GM12873 (cell line): ENCODE data around the gene CPVL.

Source experiments
- TF ChIP-seq, protein P1 (sequence below): IDR thresholded peaks from 2 replicates; pipeline ENCODE4 v1.5.1; 2012; ENCODE audit warnings: low read depth, mild to moderate bottlenecking, moderate library complexity, low read length, control low read depth; ENCODE audit not compliant: insufficient read depth; ENCODE audit errors: missing control alignments

Gene CPVL

DNA sequence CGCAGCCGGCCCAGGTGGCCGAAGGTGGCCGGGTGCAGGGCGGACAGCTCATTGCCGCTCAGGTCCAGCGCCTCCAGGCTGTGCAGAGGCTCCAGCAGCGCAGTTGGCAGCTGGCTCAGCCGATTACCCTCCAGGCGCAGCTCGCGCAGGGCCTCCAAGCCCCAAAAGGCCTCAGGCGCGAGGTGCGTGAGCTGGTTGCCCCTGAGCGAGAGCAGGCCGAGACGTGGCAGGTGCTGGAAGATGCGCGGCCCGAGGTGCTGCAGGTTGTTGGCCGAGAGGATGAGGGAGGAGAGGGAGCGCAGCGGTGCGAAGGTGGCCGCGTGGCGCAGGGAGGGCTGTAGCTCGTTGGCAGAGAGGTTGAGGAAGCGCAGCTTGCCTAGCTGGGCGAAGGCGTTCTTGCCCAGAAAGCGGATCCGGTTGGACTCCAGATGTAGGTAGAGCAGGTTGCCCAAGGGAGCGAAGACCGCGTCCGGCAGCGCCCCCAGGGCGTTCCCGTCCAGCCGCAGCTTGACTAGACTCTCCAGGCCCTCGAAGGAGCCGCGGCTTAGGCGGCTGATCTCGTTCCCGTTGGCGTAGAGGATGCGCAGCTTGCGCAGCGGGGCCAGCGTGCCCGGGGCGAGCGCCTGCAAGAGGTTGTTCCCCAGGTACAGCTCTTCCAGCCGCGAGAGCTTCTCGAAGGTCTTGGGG, 189.1 kb downstream of the CPVL start:
- TF ChIP-seq, protein P1, sequence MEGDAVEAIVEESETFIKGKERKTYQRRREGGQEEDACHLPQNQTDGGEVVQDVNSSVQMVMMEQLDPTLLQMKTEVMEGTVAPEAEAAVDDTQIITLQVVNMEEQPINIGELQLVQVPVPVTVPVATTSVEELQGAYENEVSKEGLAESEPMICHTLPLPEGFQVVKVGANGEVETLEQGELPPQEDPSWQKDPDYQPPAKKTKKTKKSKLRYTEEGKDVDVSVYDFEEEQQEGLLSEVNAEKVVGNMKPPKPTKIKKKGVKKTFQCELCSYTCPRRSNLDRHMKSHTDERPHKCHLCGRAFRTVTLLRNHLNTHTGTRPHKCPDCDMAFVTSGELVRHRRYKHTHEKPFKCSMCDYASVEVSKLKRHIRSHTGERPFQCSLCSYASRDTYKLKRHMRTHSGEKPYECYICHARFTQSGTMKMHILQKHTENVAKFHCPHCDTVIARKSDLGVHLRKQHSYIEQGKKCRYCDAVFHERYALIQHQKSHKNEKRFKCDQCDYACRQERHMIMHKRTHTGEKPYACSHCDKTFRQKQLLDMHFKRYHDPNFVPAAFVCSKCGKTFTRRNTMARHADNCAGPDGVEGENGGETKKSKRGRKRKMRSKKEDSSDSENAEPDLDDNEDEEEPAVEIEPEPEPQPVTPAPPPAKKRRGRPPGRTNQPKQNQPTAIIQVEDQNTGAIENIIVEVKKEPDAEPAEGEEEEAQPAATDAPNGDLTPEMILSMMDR: no peak

DNA sequence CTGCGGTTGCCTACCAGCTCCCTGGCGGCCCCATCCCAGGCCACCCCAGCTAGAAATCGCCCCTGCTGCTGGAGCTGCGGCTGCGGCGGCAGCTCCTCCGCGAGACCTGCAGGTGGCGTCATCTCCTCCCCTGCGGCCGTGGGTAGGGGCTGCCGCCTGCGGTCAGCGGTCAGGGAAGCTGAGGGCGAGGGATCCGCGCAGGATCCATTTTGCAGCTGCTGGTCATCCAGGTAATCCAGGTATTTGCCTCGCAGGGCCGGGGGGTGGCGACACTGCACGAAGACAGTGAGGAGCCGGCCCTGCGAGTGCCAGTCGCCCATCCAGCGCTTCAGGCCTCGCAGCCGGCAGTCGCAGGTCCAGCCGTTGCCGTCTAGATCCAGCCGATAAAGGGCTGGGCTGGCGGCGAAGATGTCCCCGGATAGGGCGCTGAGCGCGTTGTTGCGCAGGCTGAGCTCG, 189.7 kb downstream of the CPVL start:
- TF ChIP-seq, protein P1: peak; percentile 19

DNA sequence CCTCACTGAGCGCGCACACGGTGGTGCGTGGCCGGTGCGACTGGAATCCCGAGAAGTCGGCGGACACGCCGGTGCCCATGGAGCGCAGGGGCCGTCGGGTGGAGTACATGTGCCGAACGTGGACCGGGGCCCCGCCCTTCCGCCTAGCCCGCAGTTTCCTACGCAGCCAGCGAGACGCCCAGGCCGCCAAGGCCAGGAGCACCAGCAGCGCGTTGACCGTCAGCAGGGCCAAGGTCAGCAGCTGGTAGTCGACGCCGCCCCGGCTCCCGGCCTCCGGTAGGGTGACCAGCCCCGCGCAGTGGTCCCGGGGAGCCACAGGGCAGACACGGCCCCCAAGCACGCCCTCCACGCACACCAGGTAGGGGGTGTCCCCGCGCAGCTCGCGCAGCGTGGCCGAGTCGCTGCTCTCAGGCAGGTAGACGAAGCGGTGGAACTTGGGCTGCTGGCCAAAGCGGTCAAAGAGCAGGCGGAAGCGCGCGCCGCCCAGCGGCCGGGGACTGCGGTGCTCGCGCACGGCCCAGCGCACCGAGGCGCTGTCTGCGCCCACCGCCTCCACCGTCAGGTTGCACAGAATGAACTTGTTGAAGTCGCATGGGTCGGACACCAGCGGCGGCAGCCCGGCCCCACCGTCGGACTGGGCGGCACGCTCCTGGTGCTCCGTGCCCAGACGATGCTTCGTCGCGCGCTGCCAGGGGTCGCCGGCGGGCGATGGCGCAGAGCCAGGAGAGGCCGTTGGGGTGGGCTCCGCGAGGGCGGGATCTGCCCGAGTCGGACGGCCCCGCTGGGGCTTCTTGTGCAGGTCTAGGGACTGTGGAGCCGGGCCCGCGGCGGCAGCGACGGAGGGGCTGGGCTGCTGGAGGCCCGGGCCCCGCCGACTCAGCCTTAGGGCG, 190.4 kb downstream of the CPVL start:
- TF ChIP-seq, protein P1: peak; percentile 56

DNA sequence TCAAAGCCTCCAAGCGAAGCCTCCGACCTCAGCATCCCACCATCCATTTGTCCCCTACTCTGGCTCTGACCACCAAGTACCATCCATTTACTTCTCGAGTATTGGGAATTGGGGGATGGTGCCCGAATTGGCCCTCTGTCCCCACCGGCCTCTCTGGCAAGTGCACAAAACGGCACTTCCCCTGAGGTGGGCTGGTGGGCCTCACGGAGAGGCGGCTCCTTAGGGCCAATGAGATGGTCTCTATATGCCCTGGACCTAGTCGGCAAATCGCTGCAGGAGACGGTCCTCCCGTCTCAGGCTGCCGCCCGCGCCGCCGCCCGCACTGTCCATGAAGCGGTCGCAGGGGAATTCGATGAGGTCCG, 191.0 kb downstream of the CPVL start:
- TF ChIP-seq, protein P1: no peak

DNA sequence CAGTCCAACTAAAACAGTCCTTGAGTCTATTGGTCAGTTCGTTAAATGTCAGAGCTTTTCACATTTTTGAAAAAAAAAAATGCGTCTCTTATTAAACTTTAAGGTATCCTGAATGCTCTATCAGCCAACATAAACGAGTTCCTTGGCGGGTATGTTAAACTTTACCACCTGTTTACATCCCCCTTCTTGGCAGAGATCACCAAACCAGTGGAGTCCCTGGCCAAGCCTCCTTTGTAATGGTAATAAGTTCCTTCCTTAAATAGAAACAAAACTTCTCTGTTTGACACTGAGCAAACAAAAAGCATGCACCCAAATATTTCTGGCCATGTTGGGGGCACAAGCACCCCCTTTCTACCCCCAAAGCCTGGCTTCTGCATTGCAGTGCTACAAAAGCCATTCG, 191.4 kb downstream of the CPVL start:
- TF ChIP-seq, protein P1: no peak

DNA sequence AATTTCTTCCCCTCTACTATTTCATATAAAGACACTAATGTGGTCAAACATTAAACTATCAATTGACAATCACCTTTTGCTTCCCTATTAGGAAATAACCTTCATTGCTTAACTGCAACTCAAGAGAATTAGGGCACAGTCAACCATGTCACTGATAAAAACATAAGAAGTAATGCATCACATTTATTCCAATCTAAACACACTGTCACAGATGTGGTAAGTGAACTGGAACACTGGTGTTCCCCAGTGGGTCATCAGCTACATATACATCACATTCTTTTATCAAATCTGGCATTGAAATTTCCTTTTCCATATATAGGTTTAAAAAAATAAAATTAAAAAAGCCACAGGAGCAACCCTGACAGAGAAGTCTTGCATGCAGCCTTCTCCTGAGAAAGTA, 191.9 kb downstream of the CPVL start:
- TF ChIP-seq, protein P1: no peak

DNA sequence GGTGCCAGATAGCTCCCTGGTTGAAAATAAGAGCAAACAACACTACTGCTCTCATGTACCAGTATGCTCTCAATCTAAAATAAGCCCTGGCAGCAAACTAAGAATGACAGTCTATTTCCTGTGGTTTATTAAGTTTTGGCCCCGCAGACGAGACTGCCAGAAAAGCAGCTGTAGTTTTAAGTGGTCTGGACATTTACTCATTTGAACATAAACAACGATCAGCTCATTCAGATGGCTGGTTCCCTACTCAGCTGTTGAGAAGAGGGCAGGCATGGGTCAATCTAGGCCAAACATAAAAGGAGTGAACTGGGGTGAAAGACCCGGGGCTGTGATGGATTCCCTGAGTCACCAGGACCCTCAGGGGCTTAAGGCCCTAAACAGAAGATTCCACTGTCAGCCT, 192.7 kb downstream of the CPVL start:
- TF ChIP-seq, protein P1: no peak
